GM21515 (cell line): ENCODE results near the gene ST8SIA1.

ENCODE experiments used
- ATAC-seq: cut with Tn5 transposase; IDR thresholded peaks from one replicate; pipeline ENCODE4 v1.9.1; 2021; ENCODE audit not compliant: unreplicated experiment

Gene ST8SIA1

GRCh38 chr12:22332202-22332601 is 2.3 kb downstream of the ST8SIA1 start:
- ATAC-seq: no peak

DNA sequence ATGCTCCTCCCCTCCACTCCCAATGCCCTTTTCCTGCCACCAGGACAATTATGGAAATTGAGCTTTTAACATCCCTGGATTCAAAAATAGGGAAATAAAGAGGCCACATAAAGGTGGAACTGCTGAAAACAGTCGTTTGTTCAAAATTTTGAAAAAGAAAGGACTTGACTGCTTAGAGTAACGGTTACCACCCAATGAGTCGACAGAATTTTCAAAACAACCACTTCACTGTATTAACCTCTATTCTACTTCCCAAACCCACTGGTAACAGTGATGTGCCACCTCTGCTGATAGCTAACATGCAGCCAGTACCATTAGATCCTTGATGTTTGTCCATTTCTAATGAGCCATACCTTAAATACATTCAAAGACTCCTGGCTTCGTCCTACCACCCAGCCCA is 4.9 kb downstream of the ST8SIA1 start:
- ATAC-seq: no peak

GRCh38 chr12:22325218-22325617 is 9.3 kb downstream of the ST8SIA1 start:
- ATAC-seq: no peak

DNA sequence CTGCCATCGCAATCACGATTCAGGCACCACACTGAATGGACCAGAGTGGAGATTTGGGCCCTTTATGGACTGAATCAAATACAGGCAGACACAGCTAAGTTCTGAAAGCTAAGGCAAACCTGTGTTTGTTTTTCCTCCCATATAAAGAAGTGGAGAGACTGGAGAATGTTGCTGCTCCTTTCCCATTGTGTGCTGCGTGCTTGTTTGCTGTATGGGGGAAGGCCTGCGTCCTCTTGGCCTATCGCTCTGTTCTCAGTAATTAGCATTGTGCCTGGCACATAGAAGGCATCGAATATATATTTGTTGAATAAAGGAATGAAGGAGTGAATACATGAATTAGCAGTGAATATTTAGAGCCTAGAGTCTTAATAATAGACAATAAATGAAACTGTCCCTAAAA is 12.4 kb downstream of the ST8SIA1 start:
- ATAC-seq: no peak

DNA sequence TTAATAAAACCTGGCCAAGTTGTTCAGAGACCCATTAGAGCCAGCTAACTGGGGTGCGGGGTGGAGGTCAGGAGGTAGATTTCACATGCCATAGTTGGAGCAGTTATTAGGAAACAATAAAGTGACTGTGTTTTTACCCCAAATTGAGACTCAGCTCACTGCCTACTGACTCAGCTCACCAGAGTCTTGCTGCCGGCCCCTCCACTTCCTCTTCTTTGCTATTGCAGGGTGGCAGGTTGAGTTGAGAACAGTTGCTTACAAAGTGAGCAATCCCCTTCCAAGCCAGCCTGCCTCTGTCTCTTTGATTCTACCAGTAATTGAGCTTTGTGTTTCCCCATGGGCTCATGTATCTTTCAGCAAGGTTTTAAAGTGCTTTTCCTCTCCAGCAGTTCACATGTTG is 12.9 kb downstream of the ST8SIA1 start:
- no peak for ATAC-seq

GRCh38 chr12:22321018-22321605 is 13.4 kb downstream of the ST8SIA1 start:
- no peak for ATAC-seq

GRCh38 chr12:22318108-22318737 is 16.3 kb downstream of the ST8SIA1 start:
- no peak for ATAC-seq

- ATAC-seq: no peak
Measured at GRCh38 chr12:22313963-22314330, 20.6 kb downstream of the ST8SIA1 start.

- ATAC-seq: no peak
Measured at GRCh38 chr12:22313286-22313962, 21.1 kb downstream of the ST8SIA1 start.

- ATAC-seq: no peak
Measured at GRCh38 chr12:22312336-22312735, 22.2 kb downstream of the ST8SIA1 start.

DNA sequence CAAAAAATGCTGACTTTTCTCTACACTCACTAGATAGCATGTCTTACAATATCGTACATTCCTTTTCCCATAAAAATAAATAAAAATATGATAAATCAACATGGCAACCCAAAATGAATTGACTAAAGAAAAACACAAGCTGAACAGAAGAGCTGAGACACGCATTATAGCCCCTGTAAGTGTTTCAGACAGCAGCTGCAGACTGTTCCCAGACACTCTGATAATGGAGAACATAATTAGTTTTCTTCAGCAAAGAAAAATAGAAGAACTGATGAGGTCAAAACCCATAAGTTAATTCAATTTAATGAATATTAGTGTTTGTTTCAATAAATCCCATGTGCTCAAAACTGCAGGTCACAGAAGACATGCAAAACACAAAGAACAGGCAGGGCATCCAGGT is 23.8 kb downstream of the ST8SIA1 start:
- ATAC-seq: no peak

DNA sequence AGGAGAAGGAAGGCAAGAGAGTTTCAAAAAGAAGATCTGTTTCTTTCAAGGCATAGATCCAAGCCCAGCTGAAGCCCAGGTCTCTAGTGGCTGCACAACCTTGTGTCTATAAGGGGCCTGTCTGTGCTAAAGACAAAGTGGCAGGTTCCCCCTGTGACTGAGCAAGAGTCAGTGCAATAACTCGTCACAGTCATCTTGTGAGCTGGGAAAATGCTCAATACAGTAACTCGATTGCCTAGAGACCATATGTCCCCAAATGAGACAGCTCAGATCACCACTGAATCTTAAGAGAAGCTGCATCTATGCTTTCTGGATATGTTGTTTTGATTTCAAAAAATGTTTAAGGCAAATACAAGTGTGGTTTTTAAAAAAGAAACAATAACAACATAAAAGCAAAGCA is 24.2 kb downstream of the ST8SIA1 start:
- no peak for ATAC-seq

DNA sequence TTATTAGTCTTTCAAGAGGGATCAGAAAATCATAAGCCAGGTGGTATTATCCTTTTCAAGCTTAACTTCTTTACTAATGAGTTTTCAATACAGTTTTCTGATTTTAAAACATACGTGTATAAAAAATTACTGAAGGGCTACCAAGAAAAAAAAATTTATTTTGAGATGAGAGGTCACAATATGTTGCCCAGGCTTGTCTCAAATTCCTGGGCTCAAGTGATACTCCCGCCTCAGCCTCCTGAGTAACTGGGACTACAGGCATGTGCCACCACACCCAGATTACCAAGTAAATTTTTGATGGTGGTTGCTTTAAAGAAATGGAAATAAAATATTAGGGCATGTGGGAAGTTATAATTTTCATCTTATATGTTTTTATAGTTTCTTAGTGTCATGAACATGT is 26.7 kb downstream of the ST8SIA1 start:
- no peak for ATAC-seq

- ATAC-seq: no peak
Measured at GRCh38 chr12:22306311-22306710, 28.2 kb downstream of the ST8SIA1 start.

DNA sequence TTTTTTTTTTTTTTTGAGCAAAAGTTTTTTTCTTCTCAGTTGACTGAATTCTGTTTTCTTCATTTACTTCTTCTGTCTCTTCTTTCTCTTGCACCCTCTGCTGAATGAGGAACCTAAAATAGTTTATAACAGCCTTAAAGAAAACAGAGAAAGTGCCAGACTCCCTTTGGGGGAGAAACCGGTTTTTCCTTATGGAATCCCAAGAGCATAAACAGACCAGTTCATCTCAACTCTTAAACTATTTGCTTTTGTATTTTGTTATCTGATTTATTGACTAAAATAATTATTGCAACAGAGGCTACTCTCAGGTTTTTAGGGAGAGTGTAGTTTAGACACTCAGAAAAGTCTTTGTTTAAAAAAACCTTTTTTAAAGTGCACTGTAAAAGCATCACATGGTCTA is 30.2 kb downstream of the ST8SIA1 start:
- no peak for ATAC-seq

- ATAC-seq: no peak
Measured at GRCh38 chr12:22299294-22299912, 35.1 kb downstream of the ST8SIA1 start.

GRCh38 chr12:22289250-22289649 is 45.3 kb downstream of the ST8SIA1 start:
- ATAC-seq: no peak

DNA sequence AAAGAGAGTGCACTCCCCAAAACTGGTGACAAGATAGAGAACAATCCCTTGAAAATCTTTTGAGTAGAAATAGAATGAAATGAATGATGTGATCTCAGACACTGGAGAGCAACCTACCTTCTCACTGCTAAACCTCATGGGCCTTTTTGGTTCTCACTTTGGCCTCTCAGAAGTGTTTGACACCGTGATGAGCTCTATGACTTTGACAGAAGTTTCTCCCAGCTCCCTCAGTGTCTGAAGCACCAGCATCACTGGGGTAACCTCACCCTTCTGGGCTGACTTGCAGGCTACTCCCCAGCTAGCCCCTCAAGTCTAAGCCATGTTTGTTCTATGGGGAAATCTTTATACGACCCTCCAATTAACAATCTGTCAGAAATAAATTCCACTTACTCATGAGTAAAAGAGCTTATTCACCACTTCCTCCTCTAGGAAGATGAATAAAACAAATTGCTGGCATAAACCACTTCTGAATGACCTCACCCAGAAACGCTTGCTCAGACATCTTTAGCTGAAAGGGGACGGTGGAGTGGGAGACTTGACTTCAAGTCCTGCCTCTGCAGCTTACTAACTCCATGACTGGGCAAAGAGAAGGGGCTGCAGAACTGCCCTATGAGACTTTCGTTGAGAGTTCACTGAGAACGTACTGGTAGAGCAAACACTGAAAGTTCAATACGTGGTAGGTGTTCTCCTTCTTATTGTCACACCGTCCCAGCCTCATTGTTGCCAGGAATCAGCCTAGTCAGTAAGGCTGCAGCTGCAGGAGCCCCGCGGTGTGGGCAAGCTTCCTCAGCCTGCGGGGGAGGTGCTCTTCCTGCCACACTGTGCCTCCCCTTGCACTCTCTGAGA is 46.5 kb downstream of the ST8SIA1 start:
- no peak for ATAC-seq

GRCh38 chr12:22287101-22287500 is 47.4 kb downstream of the ST8SIA1 start:
- ATAC-seq: no peak

- ATAC-seq: no peak
Measured at GRCh38 chr12:22286569-22286968, 47.9 kb downstream of the ST8SIA1 start.

- no peak for ATAC-seq
Measured at GRCh38 chr12:22285846-22286245, 48.7 kb downstream of the ST8SIA1 start.
